Measurements from ENCODE around the gene PRSS23.
"Not testable (repeated sequence)": the region's sequence is repeated elsewhere in the genome, so short reads cannot be mapped to it uniquely, and the experiment has no call there.

Gene PRSS23

GRCh38 chr11:86800076-86800959 is at the start of gene PRSS23:
TSS of gene PRSS23 (plus strand) at chr11:86800542. CDS start at chr11:86807644, 7,102 bp downstream.
- in situ Hi-C loops (cut with HindIII; ENCODE audit: low sequenced_read_pairs), result no loop called here

GRCh38 chr11:86753459-86753858 is 46.9 kb upstream of the PRSS23 start:
- in situ Hi-C loops (cut with HindIII; ENCODE audit: low sequenced_read_pairs), result no loop called here

GRCh38 chr11:86755146-86755545 is 45.2 kb upstream of the PRSS23 start:
- in situ Hi-C loops (cut with HindIII; ENCODE audit: low sequenced_read_pairs), result no loop called here

GRCh38 chr11:86758171-86758570 is 42.2 kb upstream of the PRSS23 start:
- in situ Hi-C loops (cut with HindIII; ENCODE audit: low sequenced_read_pairs), result no loop called here

- in situ Hi-C loops (cut with HindIII; ENCODE audit: low sequenced_read_pairs), result no loop called here
Observed at GRCh38 chr11:86760577-86760976, 39.8 kb upstream of the PRSS23 start.

- in situ Hi-C loops (cut with HindIII; ENCODE audit: low sequenced_read_pairs), result no loop called here
Observed at GRCh38 chr11:86761978-86762377, 38.4 kb upstream of the PRSS23 start.

GRCh38 chr11:86765203-86765602 is 35.1 kb upstream of the PRSS23 start:
- in situ Hi-C loops (cut with HindIII; ENCODE audit: low sequenced_read_pairs), result no loop called here

GRCh38 chr11:86765878-86766277 is 34.5 kb upstream of the PRSS23 start:
- in situ Hi-C loops (cut with HindIII; ENCODE audit: low sequenced_read_pairs), result no loop called here

GRCh38 chr11:86769219-86769618 is 31.1 kb upstream of the PRSS23 start:
- in situ Hi-C loops (cut with HindIII; ENCODE audit: low sequenced_read_pairs), result no loop called here

GRCh38 chr11:86770473-86771027 is 29.8 kb upstream of the PRSS23 start:
- in situ Hi-C loops (cut with HindIII; ENCODE audit: low sequenced_read_pairs), result not testable (repeated sequence)

- in situ Hi-C loops (cut with HindIII; ENCODE audit: low sequenced_read_pairs), result no loop called here
Observed at GRCh38 chr11:86772999-86773398, 27.3 kb upstream of the PRSS23 start.

- in situ Hi-C loops (cut with HindIII; ENCODE audit: low sequenced_read_pairs), result no loop called here
Observed at GRCh38 chr11:86773513-86774252, 26.7 kb upstream of the PRSS23 start.

- in situ Hi-C loops (cut with HindIII; ENCODE audit: low sequenced_read_pairs), result no loop called here
Observed at GRCh38 chr11:86774417-86774816, 25.9 kb upstream of the PRSS23 start.

- in situ Hi-C loops (cut with HindIII; ENCODE audit: low sequenced_read_pairs), result no loop called here
Observed at GRCh38 chr11:86775361-86775760, 25.0 kb upstream of the PRSS23 start.

- in situ Hi-C loops (cut with HindIII; ENCODE audit: low sequenced_read_pairs), result no loop called here
Observed at GRCh38 chr11:86781546-86781945, 18.8 kb upstream of the PRSS23 start.

GRCh38 chr11:86782742-86783141 is 17.6 kb upstream of the PRSS23 start:
- in situ Hi-C loops (cut with HindIII; ENCODE audit: low sequenced_read_pairs), result no loop called here

GRCh38 chr11:86783661-86784060 is 16.7 kb upstream of the PRSS23 start:
- in situ Hi-C loops (cut with HindIII; ENCODE audit: low sequenced_read_pairs), result no loop called here

GRCh38 chr11:86784241-86784681 is 16.1 kb upstream of the PRSS23 start:
- in situ Hi-C loops (cut with HindIII; ENCODE audit: low sequenced_read_pairs), result no loop called here

- in situ Hi-C loops (cut with HindIII; ENCODE audit: low sequenced_read_pairs), result no loop called here
Observed at GRCh38 chr11:86785576-86785975, 14.8 kb upstream of the PRSS23 start.

- in situ Hi-C loops (cut with HindIII; ENCODE audit: low sequenced_read_pairs), result no loop called here
Observed at GRCh38 chr11:86787018-86787536, 13.3 kb upstream of the PRSS23 start.

GRCh38 chr11:86787656-86788055 is 12.7 kb upstream of the PRSS23 start:
- in situ Hi-C loops (cut with HindIII; ENCODE audit: low sequenced_read_pairs), result no loop called here

Data from DLD1 (cell line).